HG03469 (cell line): ENCODE data around the gene DNAJC18.

Experiments used
- ATAC-seq: cut with Tn5 transposase; IDR thresholded peaks from one replicate; pipeline ENCODE4 v1.9.1; 2021; ENCODE audit warnings: mild to moderate bottlenecking, moderate library complexity, moderate number of reproducible peaks; ENCODE audit not compliant: unreplicated experiment

Gene DNAJC18

DNA sequence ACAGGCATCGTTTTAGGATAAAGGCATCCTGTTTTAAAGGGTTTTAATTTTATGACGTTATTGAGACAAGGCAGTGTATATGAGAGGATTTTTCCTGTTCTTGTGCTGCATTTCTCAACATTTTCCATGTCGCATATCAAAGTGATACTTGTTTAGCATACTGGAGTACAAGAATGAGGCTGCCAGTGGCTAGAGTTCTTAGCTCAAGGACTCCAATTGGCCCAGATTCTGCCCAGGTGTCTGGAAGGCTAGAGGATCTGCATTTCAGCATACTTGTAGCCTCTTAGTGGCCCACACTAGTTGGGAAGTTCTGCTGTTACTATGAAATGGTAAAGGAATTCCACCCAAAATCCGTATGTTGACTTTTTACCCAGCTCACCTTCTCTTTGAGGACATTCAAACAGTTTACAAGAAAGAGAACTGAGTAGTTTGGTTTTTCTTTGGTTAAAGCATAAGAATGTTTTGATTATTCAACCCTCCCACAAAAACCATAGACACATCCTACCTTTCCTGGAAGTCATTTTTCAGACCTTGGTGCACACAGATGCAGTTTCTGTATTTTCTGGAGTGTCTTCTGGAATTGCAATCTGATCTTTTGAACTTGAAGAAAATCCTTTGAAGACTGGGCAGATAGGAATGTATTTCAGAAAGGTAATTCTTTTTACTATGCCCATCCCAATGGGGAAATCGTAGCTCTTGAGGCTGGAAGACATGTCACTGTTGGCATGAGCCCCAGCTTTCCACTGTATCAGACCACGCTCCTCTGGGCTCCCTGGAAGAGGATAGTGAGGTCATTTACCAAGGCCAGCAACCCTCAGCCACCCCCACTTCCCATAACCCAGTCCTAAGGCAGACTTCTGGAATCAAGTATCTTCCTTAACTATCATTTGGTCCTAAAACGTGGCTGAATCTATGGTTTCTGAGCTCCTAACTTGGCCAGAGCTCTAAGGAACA, 67.6 kb downstream of the DNAJC18 start:
- ATAC-seq, result no peak

DNA sequence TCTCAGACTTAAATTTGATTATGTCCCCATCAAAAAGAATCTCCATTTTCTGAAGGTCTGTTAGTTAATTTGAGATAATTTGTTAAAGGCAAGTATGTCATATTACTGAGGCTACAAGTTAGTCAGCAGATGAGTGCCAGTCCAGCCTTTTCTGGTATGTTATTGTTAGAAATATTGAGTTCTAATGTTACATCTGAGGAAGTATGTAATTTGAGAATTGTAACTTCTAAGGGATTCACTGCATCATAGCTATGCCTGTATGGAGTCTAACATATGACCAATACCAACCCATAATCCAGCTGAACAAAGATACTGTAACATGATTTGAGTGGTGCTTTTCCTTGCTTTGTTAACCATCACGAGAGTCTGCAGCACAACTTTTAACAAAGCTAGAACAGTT, 70.1 kb downstream of the DNAJC18 start:
- no peak for ATAC-seq

DNA sequence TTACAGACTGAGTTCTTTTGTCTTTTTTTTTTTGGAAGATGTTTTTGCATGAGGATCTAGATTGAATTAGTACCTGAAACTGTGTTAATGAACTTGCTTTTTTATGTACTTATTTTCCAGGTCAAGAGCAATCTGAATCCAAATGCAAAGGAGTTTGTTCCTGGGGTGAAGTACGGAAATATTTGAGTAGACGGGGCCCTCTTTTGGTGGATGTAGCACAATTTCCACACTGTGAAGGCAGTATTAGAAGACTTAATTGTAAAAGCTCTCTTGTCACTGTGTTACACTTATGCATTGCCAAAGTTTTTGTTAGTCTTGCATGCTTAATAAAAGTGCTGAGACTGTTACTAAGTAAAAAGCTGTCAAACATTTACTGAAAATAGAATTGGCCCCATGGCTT, 70.7 kb downstream of the DNAJC18 start:
- ATAC-seq, result no peak

DNA sequence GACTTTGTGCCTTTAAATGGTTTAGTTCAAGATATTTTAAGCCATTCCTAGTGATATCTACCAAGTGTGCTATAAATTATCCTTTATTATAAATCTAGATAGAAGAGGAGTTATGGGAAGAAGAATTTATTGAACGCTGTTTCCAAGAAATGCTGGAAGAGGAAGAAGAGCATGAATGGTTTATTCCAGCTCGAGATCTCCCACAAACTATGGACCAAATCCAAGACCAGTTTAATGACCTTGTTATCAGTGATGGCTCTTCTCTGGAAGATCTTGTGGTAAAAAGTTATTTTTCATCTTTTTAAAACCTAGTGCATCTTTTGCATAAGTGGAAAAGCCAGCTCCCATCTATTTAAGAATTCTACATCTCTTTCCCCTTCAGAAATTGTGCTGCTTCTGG, 74.9 kb downstream of the DNAJC18 start:
- no peak for ATAC-seq

DNA sequence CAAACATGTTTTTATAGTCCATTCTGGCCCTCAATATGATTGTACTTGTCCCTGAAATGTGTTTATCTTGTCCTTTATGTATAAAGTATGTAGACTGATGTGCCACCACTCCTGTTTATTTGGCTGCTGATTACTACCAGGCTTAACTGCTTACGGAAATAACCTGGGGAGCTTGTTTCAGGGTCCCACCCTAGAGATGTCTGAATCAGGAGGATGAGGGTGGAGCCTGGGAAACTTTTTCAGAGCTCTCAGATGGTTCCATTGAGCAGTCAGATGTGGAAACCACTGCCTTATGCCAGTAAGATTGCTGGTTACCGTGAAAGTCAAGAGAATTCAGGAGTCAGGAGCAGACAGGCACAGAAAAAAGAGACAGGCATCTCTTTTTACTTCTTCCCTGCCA, 75.4 kb downstream of the DNAJC18 start:
- no peak for ATAC-seq

DNA sequence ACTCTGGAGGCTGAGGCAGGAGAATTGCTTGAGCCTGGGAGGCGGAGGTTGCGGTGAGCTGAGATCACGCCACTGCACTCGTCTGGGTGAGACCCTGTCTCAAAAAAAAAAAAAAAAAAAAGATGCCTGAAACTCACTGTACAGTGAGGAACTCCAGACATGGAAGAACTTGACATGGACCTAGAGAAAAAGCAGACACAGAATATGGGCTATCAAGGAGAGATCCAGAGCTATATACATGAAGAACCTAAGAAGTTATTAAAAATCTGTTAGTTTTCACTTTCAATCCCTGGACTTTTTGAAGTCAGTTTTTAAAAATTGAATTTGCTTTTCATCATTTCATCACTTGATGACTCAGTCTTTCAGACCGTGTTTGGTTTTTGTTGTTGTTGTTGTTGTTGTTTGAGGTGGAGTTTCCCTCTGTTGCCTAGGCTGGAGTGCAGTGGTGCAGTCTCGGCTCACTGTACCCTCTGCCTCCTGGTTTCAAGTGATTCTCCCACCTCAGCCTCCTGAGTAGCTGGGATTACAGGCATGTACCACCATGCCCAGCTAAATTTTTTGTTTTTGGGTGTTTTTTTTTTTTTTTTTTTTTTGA, 77.4 kb downstream of the DNAJC18 start:
- ATAC-seq, result no peak

DNA sequence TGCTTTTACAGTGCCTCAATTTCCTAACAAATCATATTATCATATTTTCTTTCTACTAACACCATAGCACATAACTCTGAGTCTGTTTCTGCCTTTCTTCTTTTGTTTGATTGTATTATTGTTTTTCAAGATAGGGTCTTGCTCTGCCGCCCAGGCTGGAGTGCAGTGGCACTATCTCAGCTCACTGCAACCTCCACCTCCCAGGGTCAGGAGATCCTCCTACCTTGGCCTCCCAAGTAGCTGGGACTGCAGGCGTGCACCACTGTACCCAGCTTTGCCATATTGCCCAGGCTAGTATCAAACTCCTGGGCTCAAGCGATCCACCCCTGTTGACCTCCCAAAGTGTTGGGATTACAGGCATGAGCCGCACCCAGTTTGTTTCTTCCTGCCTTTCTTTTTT, 78.9 kb downstream of the DNAJC18 start:
- no peak for ATAC-seq
